OCI-LY7 (cell line): ENCODE measurements around the gene KIAA0040. TPM values are rescaled to one million over a fixed set of nuclear protein-coding genes. Genes with fewer than 3 reads are reported as not detected.

Experiments
- BruUV-seq: library from RNA; stranded (reverse); fragments of 400-500 nt; replicated peaks from 2 replicates; lab custom pipeline; 2021; lab: Mats Ljungman, UMichigan
- CTCF ChIA-PET: fragments of 300-600 bp; sonication (Branson Sonifier 250); formaldehyde crosslinking; loops from one replicate; lab custom pipeline; 2022; ENCODE audit warnings: antibody characterized with exemption; ENCODE audit not compliant: unreplicated experiment; lab: Charles Lee
- POLR2A ChIA-PET: fragments of 300-600 bp; sonication (Branson Sonifier 250); formaldehyde crosslinking; loops from one replicate; lab custom pipeline; 2022; ENCODE audit warnings: antibody characterized with exemption; lab: Charles Lee
- DNase-seq: peaks from one replicate; pipeline ENCODE4 v3.0.0-alpha.2; 2015; ENCODE audit warnings: low spot score
- H2AFZ ChIP-seq: fragments of 200-600 bp; sonication (generic), shearing (Covaris generic); 2 replicates; pipeline ENCODE4 v1.6.1; 2014; ENCODE audit warnings: mild to moderate bottlenecking, antibody characterized with exemption, low read length, moderate library complexity
- H3K27ac ChIP-seq: fragments of 200-600 bp; sonication (generic); 2 replicates; pipeline ENCODE4 v1.5.1; 2014; ENCODE audit warnings: mixed run types, low read depth, mild to moderate bottlenecking, moderate library complexity, low read length, inconsistent platforms; ENCODE audit not compliant: poor library complexity, severe bottlenecking
- H3K36me3 ChIP-seq: fragments of 200-600 bp; sonication (generic); 2 replicates; pipeline ENCODE4 v1.6.1; 2014; ENCODE audit warnings: mild to moderate bottlenecking, antibody characterized with exemption, low read length, moderate library complexity, mixed read lengths; ENCODE audit not compliant: insufficient read depth
- H3K4me1 ChIP-seq: fragments of 200-600 bp; sonication (generic); 2 replicates; pipeline ENCODE4 v1.5.1; 2014; ENCODE audit warnings: mild to moderate bottlenecking, low read length; ENCODE audit not compliant: insufficient read depth, poor library complexity, severe bottlenecking
- H3K4me2 ChIP-seq: fragments of 200-600 bp; sonication (generic); 2 replicates; pipeline ENCODE4 v1.6.1; 2014; ENCODE audit warnings: mild to moderate bottlenecking, low read length
- H3K4me3 ChIP-seq: fragments of 200-600 bp; sonication (generic); 2 replicates; pipeline ENCODE4 v1.5.1; 2014; ENCODE audit warnings: mild to moderate bottlenecking, low read depth, low read length; ENCODE audit not compliant: poor library complexity, severe bottlenecking
- H3K79me2 ChIP-seq: fragments of 200-600 bp; sonication (generic); 2 replicates; pipeline ENCODE4 v1.6.1; 2016; ENCODE audit warnings: low read depth, mild to moderate bottlenecking, low read length, moderate library complexity, mixed read lengths; ENCODE audit not compliant: insufficient read depth
- H3K9me2 ChIP-seq: fragments of 200-600 bp; sonication (generic); 2 replicates; pipeline ENCODE4 v1.6.1; 2016; ENCODE audit warnings: mild to moderate bottlenecking, low read length, mixed read lengths; ENCODE audit not compliant: insufficient read depth
- H3K9me3 ChIP-seq: fragments of 200-600 bp; sonication (generic); 2 replicates; pipeline ENCODE4 v1.6.1; 2014; ENCODE audit warnings: mild to moderate bottlenecking, mixed run types, low read length, mixed read lengths
- H4K20me1 ChIP-seq: fragments of 200-600 bp; sonication (generic); 2 replicates; pipeline ENCODE4 v1.6.1; 2014; ENCODE audit warnings: mild to moderate bottlenecking, antibody characterized with exemption, low read length, moderate library complexity, mixed read lengths; ENCODE audit not compliant: insufficient read depth
- EZH2phosphoT487 ChIP-seq: fragments of 200-600 bp; sonication (generic); IDR thresholded peaks from 2 replicates; pipeline ENCODE4 v1.6.1; 2018; ENCODE audit warnings: low read depth, borderline replicate concordance, mild to moderate bottlenecking, mixed run types, antibody characterized with exemption, low read length, moderate library complexity, mixed read lengths
- intact Hi-C: fragments of 100-400 bp; cut with micrococcal nuclease; formaldehyde crosslinking; loops from one replicate; pipeline ENCODE4 v1.10.0; 2022; ENCODE audit not compliant: unreplicated experiment
- total RNA-seq, 2 experiments: library from RNA; depleted of rRNA in 1 of 2; stranded (reverse); fragments of >200 nt in 1 of 2; shearing (Covaris generic) in 1 of 2; gene quantifications; 2 replicates each; pipeline ENCODE4 v1.2.3, GENCODE V29; 2014 to 2022
- TF ChIP-seq, protein P1 (sequence below): fragments of 200-600 bp; sonication (generic); conservative IDR thresholded peaks from 2 replicates; pipeline ENCODE4 v1.5.1; 2014; ENCODE audit warnings: mild to moderate bottlenecking, antibody characterized with exemption, low read length, moderate library complexity, mixed read lengths

Gene KIAA0040
- total RNA-seq, 2 experiments from 2014 or later: 50.2 to 54.7 TPM

DNA sequence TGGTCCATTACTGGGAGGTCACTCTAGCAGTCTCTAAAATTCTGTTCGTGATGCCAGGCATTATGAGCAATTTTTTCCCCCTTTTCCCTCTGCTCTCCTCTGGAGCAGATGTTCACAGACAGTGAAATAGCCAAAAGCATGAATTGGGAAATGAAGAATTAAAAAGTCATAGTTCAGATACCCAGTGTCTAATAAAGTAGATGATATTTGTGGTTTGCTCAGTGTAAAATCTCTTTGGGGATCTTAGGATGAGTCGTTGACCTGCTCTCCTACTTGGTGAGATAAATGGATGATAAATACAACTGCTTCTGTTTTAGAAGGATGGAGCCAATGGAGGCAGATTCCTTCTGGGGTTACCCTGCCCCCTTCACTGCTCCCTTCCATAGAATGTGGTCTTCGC is 56.3 kb downstream of the KIAA0040 start:
- Histone ChIP-seq H3K9me3 (no peaks in the 10 kb centered on the region), H4K20me1 (no peaks in the 10 kb centered on the region), H3K36me3 (no peaks in the 10 kb centered on the region), H3K27ac (no peak overlapping the region), H3K9me2 (no peaks in the 10 kb centered on the region), H3K4me1 (peaks cover 2% of the 10 kb centered on the region), H2AFZ (no peak overlapping the region), H3K4me3 (no peak overlapping the region), H3K4me2 (no peak overlapping the region), H3K79me2 (no peaks in the 10 kb centered on the region)
- TF ChIP-seq, protein P1, sequence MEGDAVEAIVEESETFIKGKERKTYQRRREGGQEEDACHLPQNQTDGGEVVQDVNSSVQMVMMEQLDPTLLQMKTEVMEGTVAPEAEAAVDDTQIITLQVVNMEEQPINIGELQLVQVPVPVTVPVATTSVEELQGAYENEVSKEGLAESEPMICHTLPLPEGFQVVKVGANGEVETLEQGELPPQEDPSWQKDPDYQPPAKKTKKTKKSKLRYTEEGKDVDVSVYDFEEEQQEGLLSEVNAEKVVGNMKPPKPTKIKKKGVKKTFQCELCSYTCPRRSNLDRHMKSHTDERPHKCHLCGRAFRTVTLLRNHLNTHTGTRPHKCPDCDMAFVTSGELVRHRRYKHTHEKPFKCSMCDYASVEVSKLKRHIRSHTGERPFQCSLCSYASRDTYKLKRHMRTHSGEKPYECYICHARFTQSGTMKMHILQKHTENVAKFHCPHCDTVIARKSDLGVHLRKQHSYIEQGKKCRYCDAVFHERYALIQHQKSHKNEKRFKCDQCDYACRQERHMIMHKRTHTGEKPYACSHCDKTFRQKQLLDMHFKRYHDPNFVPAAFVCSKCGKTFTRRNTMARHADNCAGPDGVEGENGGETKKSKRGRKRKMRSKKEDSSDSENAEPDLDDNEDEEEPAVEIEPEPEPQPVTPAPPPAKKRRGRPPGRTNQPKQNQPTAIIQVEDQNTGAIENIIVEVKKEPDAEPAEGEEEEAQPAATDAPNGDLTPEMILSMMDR: no peak
- no peak for TF ChIP-seq EZH2phosphoT487
- ChIA-PET POLR2A (no interaction called here), CTCF (no interaction called here)
- no peak for DNase-seq
- intact Hi-C loops: no loop called here
- BruUV-seq: no TSS peak

DNA sequence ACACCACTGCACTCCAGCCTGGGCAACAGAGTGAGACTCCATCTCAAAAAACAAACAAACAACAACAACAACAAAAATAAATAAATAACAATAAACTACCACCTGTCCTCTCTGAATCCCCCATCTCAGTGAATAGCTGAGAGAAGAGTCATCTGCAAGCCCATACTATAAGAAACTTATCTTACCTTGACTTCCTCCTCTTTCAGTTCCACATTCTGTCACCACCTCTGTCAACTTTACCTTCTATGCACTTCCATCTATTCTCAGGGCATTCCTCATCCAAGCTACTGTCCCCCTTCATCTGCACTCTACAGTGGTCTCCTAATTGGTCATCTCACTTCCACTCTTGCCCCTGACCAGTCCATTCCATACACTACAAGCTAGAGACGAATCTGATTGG is 58.1 kb downstream of the KIAA0040 start:
- peaks cover 19% of the 10 kb centered on the region for H3K4me1 ChIP-seq
- H2AFZ ChIP-seq: no peak overlapping the region
- no peaks in the 10 kb centered on the region for H3K79me2 ChIP-seq
- H3K27ac ChIP-seq: no peak overlapping the region
- no peaks in the 10 kb centered on the region for H3K36me3 ChIP-seq
- ChIA-PET CTCF (interaction anchor here (0.6 to 1.4 kb wide), 2 partner anchors 9 to 111 kb away, joined by 3 to 5 read pairs; partner anchors contain the start of gene MRPS14), POLR2A (no interaction called here)
- TF ChIP-seq, protein P1: no peak
- TF ChIP-seq EZH2phosphoT487: no peak
- no TSS peak for BruUV-seq
- no peak overlapping the region for H3K4me2 ChIP-seq
- no peaks in the 10 kb centered on the region for H4K20me1 ChIP-seq
- no peaks in the 10 kb centered on the region for H3K9me3 ChIP-seq
- intact Hi-C loops: no loop called here
- no peak overlapping the region for H3K4me3 ChIP-seq
- no peaks in the 10 kb centered on the region for H3K9me2 ChIP-seq
- DNase-seq: no peak

DNA sequence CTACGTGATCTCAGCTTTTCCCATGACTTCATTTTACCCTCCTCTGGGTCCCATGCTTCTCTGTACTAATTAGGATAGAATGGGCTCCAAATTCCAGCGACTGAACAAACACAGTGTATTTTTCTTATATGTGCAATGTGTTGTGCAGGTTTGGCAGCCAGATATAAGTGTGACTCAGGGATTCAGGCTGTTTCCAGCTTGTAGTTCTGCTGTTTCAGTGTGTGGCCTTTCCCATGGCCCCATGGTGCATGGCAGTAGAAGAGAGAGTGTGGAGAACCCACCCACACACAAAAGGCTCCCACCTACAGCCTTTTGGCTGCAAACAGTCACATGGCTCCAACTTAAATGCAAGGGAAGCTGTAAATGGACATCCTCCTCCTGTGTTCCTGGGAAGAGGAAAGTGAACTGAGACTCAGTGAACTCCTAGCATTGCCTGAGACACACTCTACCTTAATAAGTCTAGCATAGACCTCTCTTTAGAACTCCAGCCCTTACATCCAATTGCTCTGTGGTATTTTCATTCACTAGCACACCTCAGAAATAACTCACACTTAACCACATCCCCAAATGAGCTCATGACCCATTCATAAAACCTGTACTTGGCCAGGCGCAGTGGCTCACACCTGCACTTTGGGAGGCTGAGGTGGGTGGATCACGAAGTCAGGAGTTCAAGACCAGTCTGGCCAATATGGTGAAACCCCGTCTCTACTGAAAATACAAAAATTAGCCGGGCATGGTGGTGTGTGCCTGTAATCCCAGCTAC is 58.7 kb downstream of the KIAA0040 start:
- CTCF ChIA-PET: interaction anchor here (0.6 to 1.4 kb wide), 2 partner anchors 9 to 111 kb away, joined by 3 to 5 read pairs; partner anchors contain the start of gene MRPS14
- H3K4me1 ChIP-seq: peaks cover 19% of the 10 kb centered on the region
- no peaks in the 10 kb centered on the region for H3K36me3 ChIP-seq
- no peak overlapping the region for H2AFZ ChIP-seq
- intact Hi-C loops: no loop called here
- H3K27ac ChIP-seq: no peak overlapping the region
- H3K79me2 ChIP-seq: no peaks in the 10 kb centered on the region
- no peaks in the 10 kb centered on the region for H3K9me3 ChIP-seq
- H3K4me2 ChIP-seq: no peak overlapping the region
- TF ChIP-seq, protein P1: no peak
- TF ChIP-seq EZH2phosphoT487: no peak
- no TSS peak for BruUV-seq
- H3K4me3 ChIP-seq: no peak overlapping the region
- H3K9me2 ChIP-seq: no peaks in the 10 kb centered on the region
- POLR2A ChIA-PET: no interaction called here
- no peak for DNase-seq
- H4K20me1 ChIP-seq: no peaks in the 10 kb centered on the region
